WTC11 (cell line): ENCODE results near the gene IFNG-AS1. TPM values are rescaled to one million over a fixed set of nuclear protein-coding genes. Genes with fewer than 3 reads are reported as not detected.

Source experiments
- ATAC-seq: fragments of 200-7000 bp; cut with Tn5 transposase; 2 replicates; pipeline ENCODE4 v1.10.0; 2021; ENCODE audit warnings: mild to moderate bottlenecking, moderate library complexity
- CTCF ChIA-PET: fragments of 300-600 bp; sonication (Branson Sonifier 250); formaldehyde crosslinking; loops from one replicate; lab custom pipeline; 2021; ENCODE audit warnings: antibody characterized with exemption; lab: Charles Lee
- POLR2A ChIA-PET: fragments of 350-600 bp; sonication (Branson Sonifier 250); formaldehyde crosslinking; loops from one replicate; lab custom pipeline; 2021; ENCODE audit warnings: antibody characterized with exemption; lab: Charles Lee
- DNase-seq: peaks from one replicate; pipeline ENCODE4 v3.0.0; 2021; ENCODE audit warnings: low spot score
- H3K27ac Mint-ChIP-seq: 2 replicates; pipeline ENCODE4 v1.8.0; 2021; ENCODE audit warnings: mixed read lengths
- H3K27me3 Mint-ChIP-seq: 2 replicates; pipeline ENCODE4 v1.8.0; 2021; ENCODE audit warnings: low read depth, mild to moderate bottlenecking, moderate library complexity, mixed read lengths
- H3K36me3 Mint-ChIP-seq: 2 replicates; pipeline ENCODE4 v1.8.0; 2021; ENCODE audit warnings: mixed read lengths
- H3K4me1 Mint-ChIP-seq: 2 replicates; pipeline ENCODE4 v1.8.0; 2022; ENCODE audit warnings: mixed read lengths
- H3K4me3 Mint-ChIP-seq: 2 replicates; pipeline ENCODE4 v1.8.0; 2021; ENCODE audit warnings: mild to moderate bottlenecking, moderate library complexity, mixed read lengths
- H3K9me3 Mint-ChIP-seq: 2 replicates; pipeline ENCODE4 v1.8.0; 2021; ENCODE audit warnings: mixed read lengths
- ATF1 ChIP-seq: sonication (generic); formaldehyde crosslinking; IDR thresholded peaks from 2 replicates; pipeline ENCODE4 v1.8.1; 2023; ENCODE audit warnings: mild to moderate bottlenecking, moderate library complexity, missing genetic modification reagents
- CREB1 ChIP-seq: sonication (generic); formaldehyde crosslinking; IDR thresholded peaks from 2 replicates; pipeline ENCODE4 v1.8.0; 2023; ENCODE audit warnings: mild to moderate bottlenecking, missing genetic modification reagents
- CTCF ChIP-seq: fragments of 200-600 bp; IDR thresholded peaks from 2 replicates; pipeline ENCODE4 v1.8.0; 2022; ENCODE audit warnings: antibody characterized with exemption
- E2F5 ChIP-seq: sonication (generic); formaldehyde crosslinking; IDR thresholded peaks from 2 replicates; pipeline ENCODE4 v1.8.1; 2022; ENCODE audit warnings: mild to moderate bottlenecking, moderate library complexity, missing genetic modification reagents
- ELF4 ChIP-seq: sonication (generic); formaldehyde crosslinking; IDR thresholded peaks from 2 replicates; pipeline ENCODE4 v1.8.1; 2022; ENCODE audit warnings: low read depth, mild to moderate bottlenecking, moderate library complexity, missing genetic modification reagents
- FOXJ3 ChIP-seq: sonication (generic); formaldehyde crosslinking; IDR thresholded peaks from 2 replicates; pipeline ENCODE4 v1.9.0; 2021; ENCODE audit warnings: missing genetic modification reagents, mild to moderate bottlenecking, borderline replicate concordance
- IRF2 ChIP-seq: sonication (generic); formaldehyde crosslinking; IDR thresholded peaks from 2 replicates; pipeline ENCODE4 v1.8.0; 2022; ENCODE audit warnings: low read depth, missing genetic modification reagents, borderline replicate concordance
- KAT7 ChIP-seq: sonication (generic); formaldehyde crosslinking; IDR thresholded peaks from 2 replicates; pipeline ENCODE4 v1.8.1; 2023; ENCODE audit warnings: missing genetic modification reagents, mild to moderate bottlenecking, borderline replicate concordance
- STAT6 ChIP-seq: sonication (generic); formaldehyde crosslinking; conservative IDR thresholded peaks from 2 replicates; pipeline ENCODE4 v1.8.1; 2023; ENCODE audit warnings: mild to moderate bottlenecking, low read depth, missing genetic modification reagents, moderate library complexity
- ZBTB43 ChIP-seq: sonication (generic); formaldehyde crosslinking; IDR thresholded peaks from 2 replicates; pipeline ENCODE4 v1.8.1; 2023; ENCODE audit warnings: mild to moderate bottlenecking, missing genetic modification reagents
- ZNF232 ChIP-seq: sonication (generic); formaldehyde crosslinking; IDR thresholded peaks from 2 replicates; pipeline ENCODE4 v1.8.0; 2022; ENCODE audit warnings: mild to moderate bottlenecking, missing genetic modification reagents
- ZNF263 ChIP-seq: sonication (generic); formaldehyde crosslinking; IDR thresholded peaks from 2 replicates; pipeline ENCODE4 v1.8.1; 2022; ENCODE audit warnings: low read depth, mild to moderate bottlenecking, moderate library complexity, missing genetic modification reagents
- ZNF416 ChIP-seq: fragments of 250-450 bp; sonication (Bioruptor Pico); IDR thresholded peaks from 2 replicates; pipeline ENCODE4 v1.9.0; 2021; ENCODE audit warnings: mild to moderate bottlenecking, inconsistent platforms
- ZNF512 ChIP-seq: sonication (generic); formaldehyde crosslinking; IDR thresholded peaks from 2 replicates; pipeline ENCODE4 v1.8.1; 2022; ENCODE audit warnings: missing genetic modification reagents, borderline replicate concordance
- ZNF671 ChIP-seq: fragments of 250-450 bp; sonication (Bioruptor Pico); IDR thresholded peaks from 2 replicates; pipeline ENCODE4 v1.8.0; 2021; ENCODE audit warnings: mild to moderate bottlenecking
- total RNA-seq: library from RNA; stranded (reverse); gene quantifications from 3 replicates; pipeline ENCODE4 v1.2.3, GENCODE V29; 2021
- TF ChIP-seq, protein P1 (sequence below): fragments of 250-450 bp; sonication (Bioruptor Pico); IDR thresholded peaks from 2 replicates; pipeline ENCODE4 v1.9.0; 2021; ENCODE audit warnings: mild to moderate bottlenecking, borderline replicate concordance

IFNG-AS1 gene
- total RNA-seq, 1 experiment from 2014 or later = not detected

- DNase-seq = no peak
- Mint-ChIP-seq H3K27me3 (no peaks in the 10 kb centered on the region), H3K36me3 (no peaks in the 10 kb centered on the region), H3K9me3 (peaks cover 10% of the 10 kb centered on the region)
- ATAC-seq = no peak
- TF ChIP-seq ZNF232 (CRISPR knock-in tag) = no peak
- TF ChIP-seq ZNF512 (CRISPR knock-in tag) = no peak
- no peak for TF ChIP-seq ZBTB43 (CRISPR knock-in tag)
- TF ChIP-seq FOXJ3 (CRISPR knock-in tag) = no peak
- TF ChIP-seq, all 79 proteins: peak for 0
- ChIA-PET POLR2A (no interaction called here), CTCF (no interaction called here)
- no peaks in the 10 kb centered on the region for H3K4me1 Mint-ChIP-seq
- H3K4me3 Mint-ChIP-seq = no peak overlapping the region
- H3K27ac Mint-ChIP-seq = no peak overlapping the region
Observed at GRCh38 chr12:67981287-67982162, 7.7 kb upstream of the IFNG-AS1 start.

DNA sequence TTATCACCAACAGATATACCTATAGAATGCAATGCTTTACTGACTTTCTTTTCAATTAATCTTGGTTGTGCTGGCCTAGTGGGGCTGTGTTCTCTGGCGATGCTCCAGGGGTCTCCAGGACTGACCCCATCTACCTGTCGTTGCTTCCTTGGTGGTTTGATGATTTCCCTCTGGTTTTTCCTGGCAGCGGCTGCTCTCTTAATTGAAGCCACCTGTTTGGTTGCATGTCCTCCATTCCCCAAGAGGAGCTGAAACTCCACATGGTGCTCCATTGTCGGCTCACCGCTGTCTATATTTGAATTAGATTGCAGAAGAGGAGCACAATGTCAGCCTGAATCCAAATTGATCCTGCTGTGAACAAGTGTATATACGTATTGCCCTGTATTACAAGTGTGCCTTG lies 7.1 kb upstream of the IFNG-AS1 start:
- Mint-ChIP-seq H3K4me3 (no peak overlapping the region), H3K27ac (no peak overlapping the region), H3K27me3 (no peaks in the 10 kb centered on the region), H3K36me3 (no peaks in the 10 kb centered on the region), H3K4me1 (no peaks in the 10 kb centered on the region), H3K9me3 (peaks cover 10% of the 10 kb centered on the region)
- POLR2A ChIA-PET = no interaction called here
- CTCF ChIA-PET = no interaction called here
- DNase-seq (no peak), ATAC-seq (no peak)
- TF ChIP-seq ATF1 = no peak
- no peak for TF ChIP-seq IRF2 (CRISPR knock-in tag)
- TF ChIP-seq ZNF416 (CRISPR knock-in tag) = no peak
- no peak for TF ChIP-seq ZNF671 (CRISPR knock-in tag)
- no peak for TF ChIP-seq KAT7 (CRISPR knock-in tag)
- TF ChIP-seq, protein P1, sequence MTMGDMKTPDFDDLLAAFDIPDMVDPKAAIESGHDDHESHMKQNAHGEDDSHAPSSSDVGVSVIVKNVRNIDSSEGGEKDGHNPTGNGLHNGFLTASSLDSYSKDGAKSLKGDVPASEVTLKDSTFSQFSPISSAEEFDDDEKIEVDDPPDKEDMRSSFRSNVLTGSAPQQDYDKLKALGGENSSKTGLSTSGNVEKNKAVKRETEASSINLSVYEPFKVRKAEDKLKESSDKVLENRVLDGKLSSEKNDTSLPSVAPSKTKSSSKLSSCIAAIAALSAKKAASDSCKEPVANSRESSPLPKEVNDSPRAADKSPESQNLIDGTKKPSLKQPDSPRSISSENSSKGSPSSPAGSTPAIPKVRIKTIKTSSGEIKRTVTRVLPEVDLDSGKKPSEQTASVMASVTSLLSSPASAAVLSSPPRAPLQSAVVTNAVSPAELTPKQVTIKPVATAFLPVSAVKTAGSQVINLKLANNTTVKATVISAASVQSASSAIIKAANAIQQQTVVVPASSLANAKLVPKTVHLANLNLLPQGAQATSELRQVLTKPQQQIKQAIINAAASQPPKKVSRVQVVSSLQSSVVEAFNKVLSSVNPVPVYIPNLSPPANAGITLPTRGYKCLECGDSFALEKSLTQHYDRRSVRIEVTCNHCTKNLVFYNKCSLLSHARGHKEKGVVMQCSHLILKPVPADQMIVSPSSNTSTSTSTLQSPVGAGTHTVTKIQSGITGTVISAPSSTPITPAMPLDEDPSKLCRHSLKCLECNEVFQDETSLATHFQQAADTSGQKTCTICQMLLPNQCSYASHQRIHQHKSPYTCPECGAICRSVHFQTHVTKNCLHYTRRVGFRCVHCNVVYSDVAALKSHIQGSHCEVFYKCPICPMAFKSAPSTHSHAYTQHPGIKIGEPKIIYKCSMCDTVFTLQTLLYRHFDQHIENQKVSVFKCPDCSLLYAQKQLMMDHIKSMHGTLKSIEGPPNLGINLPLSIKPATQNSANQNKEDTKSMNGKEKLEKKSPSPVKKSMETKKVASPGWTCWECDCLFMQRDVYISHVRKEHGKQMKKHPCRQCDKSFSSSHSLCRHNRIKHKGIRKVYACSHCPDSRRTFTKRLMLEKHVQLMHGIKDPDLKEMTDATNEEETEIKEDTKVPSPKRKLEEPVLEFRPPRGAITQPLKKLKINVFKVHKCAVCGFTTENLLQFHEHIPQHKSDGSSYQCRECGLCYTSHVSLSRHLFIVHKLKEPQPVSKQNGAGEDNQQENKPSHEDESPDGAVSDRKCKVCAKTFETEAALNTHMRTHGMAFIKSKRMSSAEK = no peak
- TF ChIP-seq ZNF263 (CRISPR knock-in tag) = no peak
- TF ChIP-seq STAT6 (CRISPR knock-in tag) = no peak
- no peak for TF ChIP-seq ELF4
- TF ChIP-seq CREB1 (CRISPR knock-in tag) = no peak
- no peak for TF ChIP-seq CTCF
- no peak for TF ChIP-seq E2F5
